Esophagus squamous epithelium (tissue), 4 donors: ENCODE measurements around the gene SNX24.

Experiments
- CTCF ChIP-seq, 6 experiments: fragments of 450-650 bp in 4 of 6; fragments of 200-600 bp in 2 of 6; sonication (generic) in 2 of 6; IDR thresholded peaks; one replicate each; pipeline ENCODE4 v1.5.1; 2016 to 2019; ENCODE audit warnings: antibody characterized with exemption in 6 of 6, mild to moderate bottlenecking in 4 of 6, moderate library complexity in 4 of 6
- POLR2A ChIP-seq, 4 donors: fragments of 450-650 bp; IDR thresholded peaks; one replicate each; pipeline ENCODE4 v1.6.1; 2017; ENCODE audit warnings: antibody characterized with exemption in 4 of 4, mild to moderate bottlenecking in 4 of 4, moderate library complexity in 3 of 4

GRCh38 chr5:122908662-122909061, 63.2 kb downstream of the SNX24 start:
- TF ChIP-seq CTCF (IDR thresholded peaks at IDR 0.05): no peak
- no peak for TF ChIP-seq POLR2A (IDR thresholded peaks at IDR 0.05)
